ES-I3 (cell line): Measurements from ENCODE around the gene HYKK.
"Not testable (repeated sequence)": the region's sequence is repeated elsewhere in the genome, so short reads cannot be mapped to it uniquely, and the experiment has no call there.

Source experiments
- H3K36me3 ChIP-seq: 2 replicates; pipeline ENCODE4 v1.6.1; 2013; ENCODE audit warnings: mild to moderate bottlenecking, low read length, control low read depth, moderate library complexity; ENCODE audit not compliant: insufficient read depth
- H3K4me1 ChIP-seq: 2 replicates; pipeline ENCODE4 v1.6.1; 2013; ENCODE audit warnings: mild to moderate bottlenecking, control low read depth, low read length; ENCODE audit not compliant: insufficient read depth
- H3K9ac ChIP-seq: 2 replicates; pipeline ENCODE4 v1.6.1; 2013; ENCODE audit warnings: low read depth, mild to moderate bottlenecking, low read length, moderate library complexity
- H3K9me3 ChIP-seq: 2 replicates; pipeline ENCODE4 v1.6.1; 2013; ENCODE audit warnings: mild to moderate bottlenecking, low read length, moderate library complexity; ENCODE audit not compliant: control insufficient read depth, insufficient read depth

Gene HYKK

GRCh38 chr15:78506971-78507830 is at the start of gene HYKK:
Gene HYKK (plus strand): TSS chr15:78507577. CDS start chr15:78513089, 5,512 bp downstream.
- Histone ChIP-seq H3K9ac (peak within 1 kb of the TSS; percentile 64), H3K36me3 (no peaks in the 10 kb centered on the region), H3K9me3 (no peaks in the 10 kb centered on the region), H3K4me1 (no peaks in the 10 kb centered on the region)

- H3K9ac ChIP-seq: no peak overlapping the region
Observed at GRCh38 chr15:78460737-78461136, 46.6 kb upstream of the HYKK start.

GRCh38 chr15:78461171-78461888 is 46.0 kb upstream of the HYKK start:
- Histone ChIP-seq H3K9ac (no peak overlapping the region), H3K9me3 (no peaks in the 10 kb centered on the region), H3K4me1 (peaks cover 18% of the 10 kb centered on the region), H3K36me3 (no peaks in the 10 kb centered on the region; the same call in 1 of the 2 replicates)

More at GRCh38 chr15:78460737-78461136, 46.6 kb upstream of the HYKK start:
- H3K36me3 ChIP-seq: no peaks in the 10 kb centered on the region; the same call in 1 of the 2 replicates
- no peaks in the 10 kb centered on the region for H3K9me3 ChIP-seq
- peaks cover 14% of the 10 kb centered on the region for H3K4me1 ChIP-seq

- Histone ChIP-seq H3K9me3 (no peaks in the 10 kb centered on the region), H3K4me1 (0 out of 2 replicates have a peak, but pooled peaks cover 4% of the 10 kb centered on the region), H3K9ac (no peak overlapping the region), H3K36me3 (peaks cover 23% of the 10 kb centered on the region)
Observed at GRCh38 chr15:78469031-78469430, 38.3 kb upstream of the HYKK start.

- Histone ChIP-seq H3K9me3 (no peaks in the 10 kb centered on the region), H3K9ac (no peak overlapping the region), H3K4me1 (no peaks in the 10 kb centered on the region), H3K36me3 (peaks cover 14% of the 10 kb centered on the region; the same call in 1 of the 2 replicates)
Observed at GRCh38 chr15:78477295-78477694, 30.1 kb upstream of the HYKK start.

- H3K36me3 ChIP-seq: peaks cover 21% of the 10 kb centered on the region
- H3K9ac ChIP-seq: no peak overlapping the region
- no peaks in the 10 kb centered on the region for H3K9me3 ChIP-seq
- H3K4me1 ChIP-seq: no peaks in the 10 kb centered on the region
Observed at GRCh38 chr15:78479650-78480049, 27.7 kb upstream of the HYKK start.

GRCh38 chr15:78481917-78482316 is 25.5 kb upstream of the HYKK start:
- peaks cover 27% of the 10 kb centered on the region for H3K36me3 ChIP-seq
- H3K9ac ChIP-seq: no peak overlapping the region
- H3K9me3 ChIP-seq: no peaks in the 10 kb centered on the region
- H3K4me1 ChIP-seq: no peaks in the 10 kb centered on the region

- peaks cover 33% of the 10 kb centered on the region for H3K36me3 ChIP-seq
- H3K9me3 ChIP-seq: no peaks in the 10 kb centered on the region
- H3K9ac ChIP-seq: no peak overlapping the region
- H3K4me1 ChIP-seq: no peaks in the 10 kb centered on the region
Observed at GRCh38 chr15:78492872-78493271, 14.5 kb upstream of the HYKK start.

- Histone ChIP-seq H3K36me3 (peaks cover 6% of the 10 kb centered on the region), H3K4me1 (no peaks in the 10 kb centered on the region), H3K9ac (no peak overlapping the region), H3K9me3 (0 out of 2 replicates have a peak, but pooled peaks cover 4% of the 10 kb centered on the region)
Observed at GRCh38 chr15:78501857-78502256, 5.5 kb upstream of the HYKK start.

- Histone ChIP-seq H3K9me3 (0 out of 2 replicates have a peak, but pooled peaks cover 4% of the 10 kb centered on the region), H3K4me1 (no peaks in the 10 kb centered on the region), H3K9ac (no peak overlapping the region), H3K36me3 (peaks cover 6% of the 10 kb centered on the region)
Observed at GRCh38 chr15:78502641-78503040, 4.7 kb upstream of the HYKK start.

GRCh38 chr15:78507831-78508160 is 419 bp downstream of the HYKK start:
- H3K9ac ChIP-seq: peak overlapping the region; percentile 64
- no peaks in the 10 kb centered on the region for H3K4me1 ChIP-seq
- no peaks in the 10 kb centered on the region for H3K9me3 ChIP-seq
- H3K36me3 ChIP-seq: no peaks in the 10 kb centered on the region

- no peaks in the 10 kb centered on the region for H3K36me3 ChIP-seq
- peak overlapping the region; percentile 64; the same call in 1 of the 2 replicates for H3K9ac ChIP-seq
- no peaks in the 10 kb centered on the region for H3K9me3 ChIP-seq
- H3K4me1 ChIP-seq: no peaks in the 10 kb centered on the region
Observed at GRCh38 chr15:78508272-78508671, 895 bp downstream of the HYKK start.

GRCh38 chr15:78509726-78510312 is 2.4 kb downstream of the HYKK start:
- Histone ChIP-seq H3K9me3 (no peaks in the 10 kb centered on the region), H3K36me3 (no peaks in the 10 kb centered on the region), H3K4me1 (no peaks in the 10 kb centered on the region), H3K9ac (no peak overlapping the region)

GRCh38 chr15:78520035-78520434 is 12.7 kb downstream of the HYKK start:
- H3K36me3 ChIP-seq, H3K9ac ChIP-seq, H3K9me3 ChIP-seq, H3K4me1 ChIP-seq: not testable (repeated sequence)
